ENCODE measurements around the gene SLC35F6.
"Not testable (repeated sequence)": the region's sequence is repeated elsewhere in the genome, so short reads cannot be mapped to it uniquely, and the experiment has no call there.

SLC35F6 gene

GRCh38 chr2:26784570-26785234, 20.6 kb downstream of the SLC35F6 start:
- DNase-seq (ENCODE audit: low read depth) = no peak

- DNase-seq (ENCODE audit: low read depth) = peak; percentile 99
These were observed 21.5 kb downstream of the SLC35F6 start, which contains the start of gene CENPA for GRCh38 chr2:26785431-26786206. TSS of gene CENPA (plus strand) at chr2:26786056. CDS start at chr2:26786197, 141 bp downstream.

DNA sequence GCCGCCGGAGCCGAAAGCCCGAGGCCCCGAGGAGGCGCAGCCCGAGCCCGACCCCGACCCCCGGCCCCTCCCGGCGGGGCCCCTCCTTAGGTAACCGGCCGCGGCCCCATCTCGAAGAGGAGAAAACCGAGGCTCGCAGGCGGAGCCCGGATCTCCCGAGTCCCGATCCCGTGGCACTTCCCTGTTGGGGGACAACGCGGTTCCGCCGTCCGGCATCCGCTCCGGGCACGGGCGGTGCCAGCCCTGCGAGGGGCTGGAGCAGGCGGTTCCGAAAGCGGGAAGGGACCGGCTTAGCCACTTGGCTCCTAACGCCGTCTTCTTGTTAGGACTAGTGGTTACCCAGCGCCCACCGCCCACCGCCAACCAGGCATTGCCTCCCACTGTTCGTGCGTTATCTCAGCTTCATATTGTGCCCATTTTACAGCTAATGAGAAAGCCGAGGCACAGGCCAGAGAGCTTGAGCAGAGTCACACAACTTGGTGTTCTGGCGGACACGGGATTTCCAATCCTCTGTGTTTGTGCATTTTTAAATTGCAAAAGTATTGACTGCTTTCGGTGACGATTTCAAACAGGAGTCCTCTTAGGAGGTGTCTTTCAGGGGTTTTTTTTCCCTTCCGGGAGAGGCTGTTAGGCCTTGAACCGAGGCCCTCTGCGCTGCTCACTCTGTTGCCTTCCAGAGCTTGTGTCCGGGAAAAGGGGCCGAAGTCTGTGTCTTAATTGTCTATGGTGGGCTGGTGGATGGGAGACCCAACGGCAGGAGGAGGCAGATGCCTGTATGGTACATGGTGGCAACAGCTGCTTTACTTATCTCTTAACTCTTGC, 22.3 kb downstream of the SLC35F6 start:
- DNase-seq (ENCODE audit: low read depth) = no peak

DNA sequence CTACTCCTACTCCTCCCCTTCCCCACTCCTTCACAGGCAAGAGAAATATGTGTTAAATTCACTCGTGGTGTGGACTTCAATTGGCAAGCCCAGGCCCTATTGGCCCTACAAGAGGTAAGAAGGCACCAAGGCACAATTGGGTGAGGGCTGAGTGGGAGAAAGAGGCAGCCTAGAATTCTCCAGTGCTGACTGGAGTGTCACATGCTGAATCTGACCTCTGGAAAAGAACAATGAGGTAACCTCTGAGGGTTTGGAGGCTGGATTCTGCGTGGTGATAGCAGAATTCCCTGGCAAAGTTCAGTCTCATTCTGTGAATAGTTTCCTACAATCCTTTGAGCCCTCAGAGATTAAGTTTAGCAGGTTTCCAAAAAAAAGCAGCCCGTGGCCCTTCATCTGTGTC, 28.6 kb downstream of the SLC35F6 start:
- no peak for DNase-seq (ENCODE audit: low read depth)

DNA sequence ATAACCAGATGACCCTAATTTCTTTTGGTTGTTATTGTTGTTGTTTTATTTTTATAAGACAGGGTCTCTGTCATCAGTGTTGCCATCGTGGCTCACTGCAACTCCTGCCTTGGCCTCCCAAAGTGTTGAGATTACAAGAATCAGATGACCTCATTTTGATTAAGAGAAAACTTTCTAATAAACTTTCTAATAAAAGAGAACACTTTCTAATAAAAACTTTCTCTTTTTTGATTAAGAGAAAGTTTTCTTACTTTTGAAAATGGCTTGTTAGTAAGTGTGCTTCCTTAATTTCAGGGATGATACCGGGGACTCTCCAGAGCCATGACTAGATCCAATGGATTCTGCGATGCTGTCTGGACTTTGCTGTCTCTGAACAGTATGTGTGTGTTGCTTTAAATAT, 29.4 kb downstream of the SLC35F6 start:
- DNase-seq (ENCODE audit: low read depth) = no peak

- not testable (repeated sequence) for DNase-seq (ENCODE audit: low read depth)
These were observed 31.1 kb downstream of the SLC35F6 start for GRCh38 chr2:26795135-26795534.

DNA sequence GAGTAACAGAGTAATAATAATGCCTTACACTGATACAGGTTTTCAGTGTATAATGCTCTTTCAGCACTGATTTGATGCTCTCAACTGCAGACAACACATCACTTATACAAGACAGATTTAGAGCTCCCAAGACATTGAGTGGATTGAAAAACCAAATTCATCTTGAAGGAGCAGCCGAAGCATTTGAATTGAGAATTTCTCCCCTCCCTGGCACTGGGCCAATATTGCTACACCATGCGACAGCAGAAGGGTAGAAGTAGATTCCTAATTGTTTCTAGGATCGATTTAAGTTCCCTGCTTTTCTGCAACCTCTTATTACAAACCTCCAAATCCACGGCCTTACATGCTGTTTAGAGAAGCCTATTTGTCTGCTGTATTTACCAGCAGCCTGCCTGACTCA, 37.2 kb downstream of the SLC35F6 start:
- no peak for DNase-seq (ENCODE audit: low read depth)

- DNase-seq (ENCODE audit: low read depth) = no peak
These were observed 37.7 kb downstream of the SLC35F6 start for GRCh38 chr2:26801796-26802195.

GRCh38 chr2:26805241-26805676, 41.2 kb downstream of the SLC35F6 start:
- peak; percentile 69 for DNase-seq (ENCODE audit: low read depth)

- DNase-seq (ENCODE audit: low read depth) = no peak
These were observed 43.8 kb downstream of the SLC35F6 start for GRCh38 chr2:26807788-26808460.

- DNase-seq (ENCODE audit: low read depth) = no peak
These were observed 45.1 kb downstream of the SLC35F6 start for GRCh38 chr2:26809211-26809610.

DNA sequence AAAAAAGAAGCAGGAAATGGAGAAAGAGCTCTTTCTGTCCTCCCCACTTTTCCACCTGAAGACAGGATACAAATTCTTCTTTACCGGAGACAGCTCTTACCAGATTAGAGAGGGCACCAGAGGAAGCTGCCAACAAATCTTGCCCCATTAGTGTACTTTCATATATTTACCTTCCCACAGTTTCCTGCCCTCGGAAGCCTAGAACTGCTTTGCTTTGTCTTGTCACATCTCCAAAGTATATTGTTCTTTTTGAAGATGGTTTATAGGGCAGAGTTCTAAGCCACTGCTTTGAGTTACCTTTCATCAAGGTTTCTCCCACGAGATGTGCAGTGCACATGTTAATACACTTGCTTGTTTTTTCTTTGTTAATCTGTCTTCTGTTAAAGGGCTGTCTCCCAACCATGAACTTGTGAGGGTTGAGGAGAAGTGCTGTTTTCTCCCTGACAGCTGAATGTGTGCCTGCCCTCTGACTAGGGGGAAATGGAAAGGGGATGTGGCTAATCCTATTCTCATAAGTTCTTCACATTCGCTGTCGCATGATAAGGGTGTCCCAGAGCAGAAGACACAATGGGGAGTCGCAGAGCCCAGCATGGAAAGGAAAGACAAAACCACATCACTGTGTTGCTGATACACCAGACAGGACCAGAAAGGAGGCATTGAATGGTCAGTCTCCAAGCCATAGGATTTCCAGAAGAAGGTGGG, 45.9 kb downstream of the SLC35F6 start:
- DNase-seq (ENCODE audit: low read depth) = no peak

DNA sequence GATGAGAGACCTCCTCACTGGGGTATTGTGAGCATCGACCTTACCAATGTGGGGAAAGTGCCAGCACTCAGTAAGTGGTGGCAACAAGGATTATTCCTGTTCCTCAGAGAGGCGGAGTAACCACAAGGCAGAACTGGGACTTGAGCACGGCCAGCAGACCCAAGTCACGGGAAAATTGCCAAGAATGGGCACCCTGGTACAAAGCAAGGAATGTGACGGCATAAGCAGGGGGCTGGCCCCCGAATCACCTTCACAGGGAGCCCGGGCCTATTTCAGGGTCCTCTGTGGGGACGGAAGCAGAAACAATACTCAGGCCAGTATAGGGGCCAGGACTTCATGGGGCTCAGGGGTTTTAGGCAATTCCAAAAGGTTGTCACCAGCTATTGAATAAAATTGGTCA, 47.2 kb downstream of the SLC35F6 start:
- DNase-seq (ENCODE audit: low read depth) = no peak

DNA sequence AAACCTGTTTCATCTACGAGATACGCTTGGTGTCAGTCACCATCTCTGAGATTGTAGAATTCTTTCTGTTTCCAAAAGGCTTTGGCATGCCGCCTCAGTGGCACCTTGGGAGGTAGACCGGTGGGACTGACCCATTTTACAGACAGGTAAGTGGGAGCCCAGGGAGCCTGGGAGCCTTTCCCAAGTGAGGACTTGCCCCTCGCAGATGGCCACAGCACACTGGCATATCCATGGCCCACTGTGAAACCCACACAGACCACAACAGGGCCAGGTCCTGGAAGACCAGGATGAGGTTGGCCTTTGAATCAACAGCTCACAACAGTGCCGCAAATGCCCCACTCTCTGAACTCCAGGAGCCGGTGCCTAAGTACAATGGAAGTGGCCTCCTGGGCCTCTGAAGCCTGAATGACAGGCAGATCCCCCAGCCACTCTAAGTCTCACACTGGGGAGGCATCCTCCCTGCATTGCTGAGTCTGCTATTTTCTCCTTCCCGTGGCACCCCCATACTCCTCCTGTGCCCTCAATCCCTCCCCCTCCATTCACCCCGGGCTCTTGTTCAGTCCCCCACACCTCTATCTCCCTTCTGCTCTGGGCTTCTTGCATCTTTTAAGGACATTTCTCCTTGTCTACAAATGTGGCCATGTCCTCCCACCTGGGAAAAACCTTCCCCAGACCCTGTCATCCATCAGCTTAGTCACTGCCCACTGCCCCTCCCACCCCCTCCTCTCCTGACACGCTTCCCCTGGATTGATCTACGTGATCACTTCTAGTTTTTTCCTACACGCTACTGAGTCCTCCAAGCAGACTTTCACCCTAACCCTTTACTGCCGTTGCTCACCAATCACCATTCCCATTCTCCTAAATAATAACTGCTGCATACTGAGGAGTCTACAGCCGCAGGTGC, 48.0 kb downstream of the SLC35F6 start:
- no peak for DNase-seq (ENCODE audit: low read depth)

- DNase-seq (ENCODE audit: low read depth) = no peak
These were observed 48.6 kb downstream of the SLC35F6 start for GRCh38 chr2:26812731-26813130.

DNA sequence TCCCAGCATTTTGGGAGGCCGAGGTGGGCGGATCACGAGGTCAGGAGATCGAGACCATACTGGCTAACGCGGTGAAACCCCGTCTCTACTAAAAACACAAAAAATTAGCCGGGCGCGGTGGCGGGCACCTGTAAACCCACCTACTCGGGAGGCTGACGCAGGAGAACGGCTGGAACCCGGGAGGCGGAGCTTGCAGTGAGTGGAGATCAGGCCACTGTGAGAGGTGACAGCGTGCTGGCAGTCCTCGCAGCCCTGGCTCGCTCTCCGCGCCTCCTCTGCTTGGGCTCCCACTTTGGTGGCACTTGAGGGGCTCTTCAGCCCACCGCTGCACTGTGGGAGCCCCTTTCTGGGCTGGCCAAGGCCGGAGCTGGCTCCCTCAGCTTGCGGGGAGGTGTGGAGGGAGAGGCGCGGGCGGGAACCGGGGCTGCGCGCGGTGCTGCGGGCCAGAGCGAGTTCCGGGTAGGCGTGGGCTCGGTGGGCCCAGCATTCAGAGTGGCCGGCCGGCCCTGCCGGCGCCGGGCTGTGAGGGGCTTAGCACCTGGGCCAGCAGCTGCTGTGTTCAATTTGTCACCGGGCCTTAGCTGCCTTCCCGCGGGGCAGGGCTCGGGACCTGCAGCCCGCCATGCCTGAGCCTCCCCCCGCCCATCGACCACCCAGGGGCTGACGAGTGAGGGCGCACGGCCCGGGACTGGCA, 50.1 kb downstream of the SLC35F6 start:
- DNase-seq (ENCODE audit: low read depth) = not testable (repeated sequence)

DNA sequence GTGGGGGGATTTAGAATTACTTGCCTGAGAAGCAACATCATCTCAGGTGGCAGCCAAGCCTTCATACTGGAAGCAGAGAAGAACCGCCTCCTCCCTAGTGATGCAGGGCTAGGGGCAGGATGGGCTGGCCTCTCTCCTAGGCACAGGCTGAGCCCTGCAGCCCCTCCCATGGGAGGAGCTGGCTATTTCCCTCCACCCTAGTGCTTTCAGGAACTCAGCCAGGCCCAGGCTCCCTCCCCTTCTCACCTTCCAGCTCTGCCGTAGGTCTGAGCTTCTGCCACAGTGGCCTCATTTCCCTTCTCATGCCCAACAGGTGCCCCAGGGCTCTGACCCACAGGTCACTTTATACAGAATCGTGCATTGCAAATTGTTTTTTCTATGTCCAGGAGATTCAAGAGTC, 52.8 kb downstream of the SLC35F6 start:
- DNase-seq (ENCODE audit: low read depth) = no peak

GRCh38 chr2:26818255-26818654, 54.2 kb downstream of the SLC35F6 start:
- no peak for DNase-seq (ENCODE audit: low read depth)

- DNase-seq (ENCODE audit: low read depth) = no peak
These were observed 54.9 kb downstream of the SLC35F6 start for GRCh38 chr2:26818972-26819371.

DNA sequence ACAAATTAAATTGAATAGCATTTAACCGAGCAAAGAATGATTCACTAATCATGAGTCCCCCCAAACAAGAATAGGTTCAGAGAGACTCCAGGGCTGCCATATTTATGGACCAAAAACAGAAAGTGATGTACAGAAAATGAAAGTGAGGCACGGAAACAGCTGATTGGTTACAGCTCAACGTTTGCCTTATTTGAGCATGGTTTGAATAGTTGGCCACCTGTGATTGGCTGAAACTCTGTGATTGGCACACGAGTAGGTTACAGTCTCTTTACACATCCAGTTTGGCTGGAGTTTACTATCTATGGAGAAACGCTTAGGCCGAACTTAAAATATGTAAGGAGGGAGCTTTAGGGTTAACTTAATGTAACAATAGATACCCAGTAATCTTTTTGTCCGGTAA, 56.8 kb downstream of the SLC35F6 start:
- DNase-seq (ENCODE audit: low read depth) = no peak

Data from GM04503 (cell line).